ENCODE data around the gene OSCP1. TPM values are rescaled to one million over a fixed set of nuclear protein-coding genes. Genes with fewer than 3 reads are reported as not detected.
A peak's percentile ranks its signal among the peaks of the same experiment; 100 is the strongest.

OSCP1 gene
- total RNA-seq, 1 donor: 8.7 TPM

DNA sequence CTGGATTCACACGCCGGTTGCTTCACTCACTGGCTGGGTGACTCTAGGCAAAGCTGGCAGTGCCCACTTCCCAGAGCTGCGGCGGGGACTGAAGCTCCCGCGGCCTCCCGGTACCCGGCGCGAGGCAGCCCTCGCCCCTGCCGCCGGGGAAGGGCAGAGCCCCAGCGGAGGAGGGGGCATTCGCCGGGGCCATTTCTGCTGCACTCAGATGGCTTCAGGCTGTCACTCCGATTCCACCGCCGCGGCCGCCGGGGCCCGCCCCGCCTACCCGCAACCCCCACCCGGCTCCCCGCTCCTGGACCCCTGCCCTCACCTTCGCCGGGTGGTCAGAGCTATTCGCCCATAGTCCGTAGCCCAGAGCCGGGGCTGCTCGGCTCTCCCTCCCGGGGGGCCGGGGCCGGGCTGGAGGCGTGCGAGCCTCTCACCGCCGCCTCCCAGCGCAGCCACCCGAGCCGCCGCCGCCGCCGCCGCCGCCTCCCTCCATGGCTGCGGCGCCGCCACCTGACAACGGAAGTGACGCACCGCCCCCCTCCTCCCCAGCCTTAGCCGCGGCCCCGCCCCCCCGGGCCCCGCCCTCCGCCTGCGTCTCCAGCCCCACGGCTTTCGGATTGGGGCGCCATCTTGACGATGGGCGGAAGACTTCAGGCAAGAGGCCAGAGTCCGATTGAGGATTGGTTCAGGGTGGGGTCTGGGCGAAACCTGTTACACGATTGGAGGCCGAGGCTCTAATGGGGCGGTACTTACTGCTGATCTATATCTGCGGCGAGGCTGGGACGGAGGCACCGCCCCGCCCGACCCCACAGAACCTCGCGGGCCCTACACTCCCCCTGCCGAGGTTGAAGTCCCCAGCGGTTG, 64.6 kb downstream of the OSCP1 start, which contains the start of gene STK40:
STK40 (minus strand) TSS at position 515 of the 855 bp plus-strand sequence. CDS start 24,592 bp downstream, outside the sequence.
- peak; percentile 100 for DNase-seq (ENCODE audit: low read depth)
- H3K4me3 ChIP-seq (ENCODE audit: low read depth, low read length): peak within 1 kb of the TSS; percentile 93
- TF ChIP-seq, protein P1, sequence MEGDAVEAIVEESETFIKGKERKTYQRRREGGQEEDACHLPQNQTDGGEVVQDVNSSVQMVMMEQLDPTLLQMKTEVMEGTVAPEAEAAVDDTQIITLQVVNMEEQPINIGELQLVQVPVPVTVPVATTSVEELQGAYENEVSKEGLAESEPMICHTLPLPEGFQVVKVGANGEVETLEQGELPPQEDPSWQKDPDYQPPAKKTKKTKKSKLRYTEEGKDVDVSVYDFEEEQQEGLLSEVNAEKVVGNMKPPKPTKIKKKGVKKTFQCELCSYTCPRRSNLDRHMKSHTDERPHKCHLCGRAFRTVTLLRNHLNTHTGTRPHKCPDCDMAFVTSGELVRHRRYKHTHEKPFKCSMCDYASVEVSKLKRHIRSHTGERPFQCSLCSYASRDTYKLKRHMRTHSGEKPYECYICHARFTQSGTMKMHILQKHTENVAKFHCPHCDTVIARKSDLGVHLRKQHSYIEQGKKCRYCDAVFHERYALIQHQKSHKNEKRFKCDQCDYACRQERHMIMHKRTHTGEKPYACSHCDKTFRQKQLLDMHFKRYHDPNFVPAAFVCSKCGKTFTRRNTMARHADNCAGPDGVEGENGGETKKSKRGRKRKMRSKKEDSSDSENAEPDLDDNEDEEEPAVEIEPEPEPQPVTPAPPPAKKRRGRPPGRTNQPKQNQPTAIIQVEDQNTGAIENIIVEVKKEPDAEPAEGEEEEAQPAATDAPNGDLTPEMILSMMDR (IDR thresholded peaks at IDR 0.05; ENCODE audit: insufficient read depth, low read length): no peak

DNA sequence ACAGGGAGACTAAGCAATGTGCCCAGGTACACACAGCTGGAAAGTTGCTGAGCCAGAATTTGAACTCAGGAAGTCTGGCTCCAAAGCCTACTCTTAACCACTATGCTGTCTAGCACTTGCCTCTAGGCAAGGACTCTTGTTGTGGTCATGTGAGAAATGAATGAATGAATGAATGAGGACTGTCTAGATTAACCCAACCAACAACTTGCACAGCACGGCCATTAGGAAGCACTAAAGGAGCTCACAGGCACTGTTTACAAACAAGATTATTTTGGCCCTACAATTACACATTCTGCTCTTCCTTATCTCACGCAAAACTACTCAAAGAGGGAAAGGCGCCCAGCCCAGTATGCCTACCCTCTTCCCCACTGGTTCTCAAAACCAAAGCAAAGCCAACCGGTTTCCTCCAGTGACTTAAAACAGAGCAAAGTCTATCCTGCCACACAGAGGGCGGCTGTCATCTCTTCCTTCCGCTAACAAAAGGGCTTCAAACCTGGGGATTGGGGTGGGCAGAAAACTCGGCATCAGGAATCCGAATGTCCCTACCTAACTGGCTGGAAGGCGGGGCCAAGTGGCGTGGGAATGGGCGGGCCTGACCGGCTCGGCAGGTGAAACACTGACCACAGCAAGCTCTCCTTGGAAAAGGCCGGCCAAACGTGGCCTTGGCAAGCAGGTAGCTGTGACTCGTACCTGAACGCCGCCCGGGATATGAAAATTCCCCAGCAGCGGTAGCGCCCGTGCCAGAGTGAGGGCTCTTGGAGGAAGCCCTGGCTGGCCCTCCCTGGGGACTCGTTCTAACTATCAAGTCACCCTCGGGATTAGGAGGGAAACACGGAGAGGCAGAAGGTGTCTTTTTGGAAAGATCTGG, 65.5 kb downstream of the OSCP1 start:
- TF ChIP-seq, protein P1 (IDR thresholded peaks at IDR 0.05; ENCODE audit: insufficient read depth, low read length): no peak
- no peak for DNase-seq (ENCODE audit: low read depth)
- H3K4me3 ChIP-seq (ENCODE audit: low read depth, low read length): peak overlapping the region; percentile 93

DNA sequence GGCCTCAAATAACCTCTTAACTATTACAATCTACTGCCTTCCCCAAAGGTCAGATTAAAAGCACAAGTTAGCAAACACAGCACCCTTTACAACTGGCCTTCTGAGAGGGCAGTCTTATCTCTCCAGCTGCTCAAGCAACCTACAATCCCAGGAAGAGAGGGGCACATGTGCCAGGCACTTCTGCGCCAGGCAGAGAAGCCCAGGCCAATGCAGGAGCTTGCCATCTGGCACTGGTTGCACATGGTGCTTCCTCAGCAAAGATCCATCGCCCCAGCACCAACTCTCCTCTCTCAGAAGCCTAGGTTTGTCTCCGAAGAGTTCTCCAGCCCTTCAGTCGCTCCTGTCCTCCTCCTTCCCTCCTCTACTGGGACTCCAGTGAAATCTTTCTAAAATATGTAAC, 67.0 kb downstream of the OSCP1 start:
- peak overlapping the region; percentile 4 for H3K4me3 ChIP-seq (ENCODE audit: low read depth, low read length)
- TF ChIP-seq, protein P1 (IDR thresholded peaks at IDR 0.05; ENCODE audit: insufficient read depth, low read length): no peak
- DNase-seq (ENCODE audit: low read depth): no peak

DNA sequence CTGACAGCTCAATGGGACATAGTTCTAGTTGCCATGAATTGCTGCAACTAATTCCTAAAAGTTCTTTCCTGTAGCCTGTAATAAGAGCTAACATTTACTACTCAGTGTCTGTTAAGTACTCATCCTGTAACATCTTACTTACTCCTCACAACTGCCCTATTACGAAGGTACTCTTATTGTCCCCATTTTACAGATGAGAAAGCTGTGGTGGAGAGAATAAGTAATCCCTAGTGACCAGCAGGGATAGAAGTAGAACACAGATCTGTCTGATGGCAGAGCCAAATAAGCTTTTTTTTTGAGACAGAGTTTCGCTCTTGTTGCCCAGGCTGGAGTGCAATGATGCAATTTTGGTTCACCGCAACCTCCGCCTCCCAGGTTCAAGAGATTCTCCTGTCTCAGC, 67.6 kb downstream of the OSCP1 start:
- H3K4me3 ChIP-seq (ENCODE audit: low read depth, low read length): no peak overlapping the region
- TF ChIP-seq, protein P1 (IDR thresholded peaks at IDR 0.05; ENCODE audit: insufficient read depth, low read length): no peak
- no peak for DNase-seq (ENCODE audit: low read depth)

DNA sequence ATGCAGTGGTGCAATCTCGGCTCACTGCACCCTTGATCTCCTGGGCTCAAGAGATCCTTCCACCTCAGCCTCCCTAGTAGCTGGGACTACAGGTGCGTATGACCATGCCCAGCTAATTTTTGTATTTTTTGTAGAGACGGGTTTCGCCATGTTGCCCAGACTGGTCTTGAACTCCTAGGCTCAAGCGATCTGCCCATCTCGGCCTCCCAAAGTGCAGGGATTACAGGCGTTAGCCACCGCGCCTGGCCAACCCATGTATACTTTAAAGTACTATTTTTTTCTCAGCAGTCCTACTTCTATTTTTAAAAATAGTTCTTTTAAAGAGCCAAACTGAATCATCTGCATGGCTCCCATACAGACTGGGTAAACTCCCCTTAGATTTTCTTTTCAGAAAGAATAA, 68.0 kb downstream of the OSCP1 start:
- TF ChIP-seq, protein P1 (IDR thresholded peaks at IDR 0.05; ENCODE audit: insufficient read depth, low read length): no peak
- H3K4me3 ChIP-seq (ENCODE audit: low read depth, low read length): no peak overlapping the region
- no peak for DNase-seq (ENCODE audit: low read depth)

DNA sequence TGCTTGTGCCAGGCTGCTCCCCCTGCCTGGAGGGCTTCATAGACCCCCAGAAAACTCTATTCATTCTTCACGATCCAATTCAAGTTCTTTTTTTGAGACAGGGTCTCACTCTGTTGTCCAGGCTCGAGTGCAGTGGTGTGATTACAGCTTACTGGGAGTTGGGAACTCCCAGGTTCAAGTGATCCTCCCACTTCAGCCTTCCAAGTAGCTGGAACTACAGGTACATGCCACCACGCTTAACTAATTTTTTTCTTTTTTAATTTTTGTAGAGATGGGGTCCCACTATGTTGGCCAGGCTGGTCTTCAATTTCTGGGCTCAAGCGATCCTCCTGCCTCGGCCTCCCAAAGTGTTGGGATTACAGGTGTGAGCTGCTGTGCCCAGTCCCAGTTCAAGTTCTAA, 68.8 kb downstream of the OSCP1 start:
- no peak overlapping the region for H3K4me3 ChIP-seq (ENCODE audit: low read depth, low read length)
- DNase-seq (ENCODE audit: low read depth): no peak
- TF ChIP-seq, protein P1 (IDR thresholded peaks at IDR 0.05; ENCODE audit: insufficient read depth, low read length): no peak
